Liver (tissue), 3 donors: ENCODE data around the gene PPP1R36.

Experiments
- ATF3 ChIP-seq: IDR thresholded peaks from 2 replicates; pipeline ENCODE4 v1.6.1; 2016; ENCODE audit warnings: antibody characterized with exemption
- FOXA1 ChIP-seq: IDR thresholded peaks from 2 replicates; pipeline ENCODE4 v1.6.1; 2016; ENCODE audit warnings: antibody characterized with exemption
- JUND ChIP-seq, 2 donors: IDR thresholded peaks; 2 replicates each; pipeline ENCODE4 v1.6.1; 2016; ENCODE audit warnings: antibody characterized with exemption in 2 of 2
- MAX ChIP-seq: IDR thresholded peaks from 2 replicates; pipeline ENCODE4 v1.6.1; 2016; ENCODE audit warnings: antibody characterized with exemption
- RAD21 ChIP-seq, 2 donors: IDR thresholded peaks; 2 replicates each; pipeline ENCODE4 v1.6.1; 2016; ENCODE audit warnings: antibody characterized with exemption in 2 of 2, mild to moderate bottlenecking in 2 of 2
- REST ChIP-seq: IDR thresholded peaks from 2 replicates; pipeline ENCODE4 v1.6.1; 2016; ENCODE audit warnings: antibody characterized with exemption, mild to moderate bottlenecking
- RXRA ChIP-seq, 2 donors: IDR thresholded peaks; 2 replicates each; pipeline ENCODE4 v1.6.1; 2017 to 2018; ENCODE audit warnings: antibody characterized with exemption in 2 of 2, mild to moderate bottlenecking in 1 of 2
- SP1 ChIP-seq: IDR thresholded peaks from 2 replicates; pipeline ENCODE4 v1.6.1; 2018; ENCODE audit warnings: antibody characterized with exemption, mild to moderate bottlenecking
- TAF1 ChIP-seq: conservative IDR thresholded peaks from 2 replicates; pipeline ENCODE4 v1.6.1; 2016; ENCODE audit warnings: antibody characterized with exemption, mild to moderate bottlenecking
- YY1 ChIP-seq: IDR thresholded peaks from 2 replicates; pipeline ENCODE4 v1.6.1; 2016; ENCODE audit warnings: antibody characterized with exemption, mild to moderate bottlenecking
- ZBTB33 ChIP-seq: IDR thresholded peaks from 2 replicates; pipeline ENCODE4 v1.6.1; 2016; ENCODE audit warnings: antibody characterized with exemption
- TF ChIP-seq, protein P1 (sequence below): fragments of 150-350 bp; IDR thresholded peaks from 2 replicates; pipeline ENCODE4 v1.5.1; 2017; ENCODE audit warnings: improper control_type of control experiment, low read depth, low read length; ENCODE audit not compliant: missing input control
- donor health status: healthy.
- donor health status: healthy.

DNA sequence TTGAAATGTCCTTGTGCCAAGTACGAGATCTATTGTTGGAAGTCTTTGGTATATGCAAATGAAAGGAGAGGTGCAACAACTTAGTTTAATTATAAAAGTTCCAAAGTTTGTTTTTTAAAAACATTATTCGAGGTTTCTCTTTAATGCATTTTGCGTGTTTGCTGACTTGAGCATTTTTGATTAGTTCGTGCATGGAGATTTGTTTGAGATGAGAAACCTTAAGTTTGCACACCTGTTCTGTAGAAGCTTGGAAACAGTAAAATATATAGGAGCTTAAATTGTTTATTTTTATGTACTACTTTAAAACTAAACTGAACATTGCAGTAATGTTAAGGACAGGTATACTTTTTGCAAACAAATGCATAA lies 6.9 kb upstream of the PPP1R36 start:
- TF ChIP-seq, protein P1, sequence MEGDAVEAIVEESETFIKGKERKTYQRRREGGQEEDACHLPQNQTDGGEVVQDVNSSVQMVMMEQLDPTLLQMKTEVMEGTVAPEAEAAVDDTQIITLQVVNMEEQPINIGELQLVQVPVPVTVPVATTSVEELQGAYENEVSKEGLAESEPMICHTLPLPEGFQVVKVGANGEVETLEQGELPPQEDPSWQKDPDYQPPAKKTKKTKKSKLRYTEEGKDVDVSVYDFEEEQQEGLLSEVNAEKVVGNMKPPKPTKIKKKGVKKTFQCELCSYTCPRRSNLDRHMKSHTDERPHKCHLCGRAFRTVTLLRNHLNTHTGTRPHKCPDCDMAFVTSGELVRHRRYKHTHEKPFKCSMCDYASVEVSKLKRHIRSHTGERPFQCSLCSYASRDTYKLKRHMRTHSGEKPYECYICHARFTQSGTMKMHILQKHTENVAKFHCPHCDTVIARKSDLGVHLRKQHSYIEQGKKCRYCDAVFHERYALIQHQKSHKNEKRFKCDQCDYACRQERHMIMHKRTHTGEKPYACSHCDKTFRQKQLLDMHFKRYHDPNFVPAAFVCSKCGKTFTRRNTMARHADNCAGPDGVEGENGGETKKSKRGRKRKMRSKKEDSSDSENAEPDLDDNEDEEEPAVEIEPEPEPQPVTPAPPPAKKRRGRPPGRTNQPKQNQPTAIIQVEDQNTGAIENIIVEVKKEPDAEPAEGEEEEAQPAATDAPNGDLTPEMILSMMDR: no peak
- TF ChIP-seq FOXA1: no peak
- TF ChIP-seq RAD21 (IDR thresholded peaks at IDR 0.05): no peak
- TF ChIP-seq YY1: no peak
- TF ChIP-seq TAF1: no peak
- TF ChIP-seq SP1: no peak
- TF ChIP-seq REST: no peak
- TF ChIP-seq MAX: no peak
- TF ChIP-seq ATF3: no peak
- TF ChIP-seq ZBTB33: no peak
- TF ChIP-seq JUND (IDR thresholded peaks at IDR 0.05): no peak
- TF ChIP-seq RXRA (IDR thresholded peaks at IDR 0.05): no peak
